Osteoblast (primary cell): ENCODE data around the gene BICDL2. TPM values are rescaled to one million over a fixed set of nuclear protein-coding genes. Genes with fewer than 3 reads are reported as not detected.

Source experiments
- DNase-seq: peaks from one replicate; pipeline ENCODE4 v3.0.0; 2011; ENCODE audit warnings: low spot score, mixed read lengths; ENCODE audit not compliant: insufficient read length; ENCODE audit errors: missing footprints
- H2AFZ ChIP-seq: 2 replicates; pipeline ENCODE4 v1.6.0; 2011; ENCODE audit warnings: mild to moderate bottlenecking, low read length
- H3K27ac ChIP-seq: 2 replicates; pipeline ENCODE4 v1.5.1; 2011; ENCODE audit warnings: mild to moderate bottlenecking, low read depth, low read length, moderate library complexity
- H3K27me3 ChIP-seq: 2 replicates; pipeline ENCODE4 v1.6.0; 2012; ENCODE audit warnings: mild to moderate bottlenecking, control low read depth, inconsistent platforms, low read length, moderate library complexity; ENCODE audit not compliant: insufficient read depth
- H3K36me3 ChIP-seq: 2 replicates; pipeline ENCODE4 v1.5.1; 2011; ENCODE audit warnings: mild to moderate bottlenecking, low read length, control low read depth, moderate library complexity; ENCODE audit not compliant: insufficient read depth
- H3K4me1 ChIP-seq: 2 replicates; pipeline ENCODE4 v1.5.1; 2011; ENCODE audit warnings: mild to moderate bottlenecking, low read length, control low read depth, moderate library complexity; ENCODE audit not compliant: insufficient read depth
- H3K4me2 ChIP-seq: 2 replicates; pipeline ENCODE4 v1.6.0; 2011; ENCODE audit warnings: mild to moderate bottlenecking, low read length; ENCODE audit not compliant: insufficient read depth
- H3K4me3 ChIP-seq: fragments of 200-600 bp; sonication (generic); 3 replicates; pipeline ENCODE4 v1.5.1; 2012; ENCODE audit warnings: mild to moderate bottlenecking, low read length, inconsistent platforms; ENCODE audit not compliant: insufficient read depth
- H3K79me2 ChIP-seq: 2 replicates; pipeline ENCODE4 v1.6.0; 2012; ENCODE audit warnings: mild to moderate bottlenecking, low read length, control low read depth, inconsistent platforms; ENCODE audit not compliant: insufficient read depth
- H3K9me3 ChIP-seq: 2 replicates; pipeline ENCODE4 v1.5.1; 2011; ENCODE audit warnings: low read depth, low read length, control low read depth
- H4K20me1 ChIP-seq: 2 replicates; pipeline ENCODE4 v1.6.0; 2012; ENCODE audit warnings: mild to moderate bottlenecking, low read length, control low read depth; ENCODE audit not compliant: insufficient read depth
- CTCF ChIP-seq: IDR thresholded peaks from 2 replicates; pipeline ENCODE4 v1.5.1; 2011; ENCODE audit warnings: mild to moderate bottlenecking, low read depth, low read length, moderate library complexity; ENCODE audit errors: extremely low read depth
- total RNA-seq: library from RNA; depleted of rRNA; stranded (reverse); fragments of >200 nt; gene quantifications from 2 replicates; pipeline ENCODE4 v1.2.3, GENCODE V29; 2012

The BICDL2 gene
- total RNA-seq, 1 donor = not detected

- peaks cover 68% of the 10 kb centered on the region for H3K27me3 ChIP-seq
- H2AFZ ChIP-seq = no peak overlapping the region
- no peak overlapping the region for H3K4me2 ChIP-seq
- H3K4me3 ChIP-seq = no peak overlapping the region
- H3K27ac ChIP-seq = no peak overlapping the region
- DNase-seq = no peak
- H3K79me2 ChIP-seq = no peaks in the 10 kb centered on the region
- H3K4me1 ChIP-seq = no peaks in the 10 kb centered on the region
- no peaks in the 10 kb centered on the region for H3K9me3 ChIP-seq
- no peaks in the 10 kb centered on the region for H3K36me3 ChIP-seq
- peaks cover 10% of the 10 kb centered on the region for H4K20me1 ChIP-seq
- no peak for TF ChIP-seq CTCF
Measured at GRCh38 chr16:3032624-3033023, 4.1 kb downstream of the BICDL2 start.

- Histone ChIP-seq H2AFZ (no peak overlapping the region), H4K20me1 (peaks cover 15% of the 10 kb centered on the region), H3K36me3 (peaks cover 10% of the 10 kb centered on the region), H3K4me1 (no peaks in the 10 kb centered on the region), H3K27ac (no peak overlapping the region), H3K4me3 (no peak overlapping the region), H3K4me2 (no peak overlapping the region), H3K79me2 (no peaks in the 10 kb centered on the region), H3K9me3 (no peaks in the 10 kb centered on the region), H3K27me3 (peaks cover 47% of the 10 kb centered on the region)
- peak; percentile 91 for DNase-seq
- no peak for TF ChIP-seq CTCF
Measured at GRCh38 chr16:3030222-3031212, 6.2 kb downstream of the BICDL2 start.

- TF ChIP-seq CTCF = no peak
- DNase-seq = peak; percentile 96
Measured at GRCh38 chr16:3029491-3030221, 7.1 kb downstream of the BICDL2 start.

More at GRCh38 chr16:3029491-3030221, 7.1 kb downstream of the BICDL2 start:
- Histone ChIP-seq H3K4me1 (no peaks in the 10 kb centered on the region), H2AFZ (no peak overlapping the region), H4K20me1 (peaks cover 19% of the 10 kb centered on the region), H3K27me3 (peaks cover 42% of the 10 kb centered on the region), H3K79me2 (no peaks in the 10 kb centered on the region), H3K4me3 (no peak overlapping the region), H3K27ac (no peak overlapping the region), H3K9me3 (no peaks in the 10 kb centered on the region), H3K36me3 (peaks cover 10% of the 10 kb centered on the region), H3K4me2 (peak overlapping the region; percentile 51)
